ENCODE data around the gene ZBTB43.

DNA sequence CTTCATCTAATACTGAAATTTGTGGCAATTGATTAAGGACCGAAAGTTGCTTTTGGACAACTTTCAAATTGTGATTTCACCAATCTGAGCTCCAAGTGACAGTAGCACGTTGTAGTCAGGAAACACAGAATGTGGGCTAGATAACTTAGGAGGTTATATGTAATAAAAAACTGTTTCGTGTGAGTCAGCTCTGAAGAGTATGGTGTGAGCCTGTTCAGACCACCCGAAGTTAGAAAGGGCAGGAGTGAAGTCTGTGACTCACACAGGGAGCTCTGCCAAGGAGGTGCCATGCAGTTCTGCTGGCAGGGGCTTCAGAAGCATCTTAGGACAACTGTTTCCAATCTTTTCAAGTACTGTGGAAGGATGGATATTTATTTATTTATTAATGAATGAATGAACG is 39.2 kb downstream of the ZBTB43 start:
- TF ChIP-seq, protein P1, sequence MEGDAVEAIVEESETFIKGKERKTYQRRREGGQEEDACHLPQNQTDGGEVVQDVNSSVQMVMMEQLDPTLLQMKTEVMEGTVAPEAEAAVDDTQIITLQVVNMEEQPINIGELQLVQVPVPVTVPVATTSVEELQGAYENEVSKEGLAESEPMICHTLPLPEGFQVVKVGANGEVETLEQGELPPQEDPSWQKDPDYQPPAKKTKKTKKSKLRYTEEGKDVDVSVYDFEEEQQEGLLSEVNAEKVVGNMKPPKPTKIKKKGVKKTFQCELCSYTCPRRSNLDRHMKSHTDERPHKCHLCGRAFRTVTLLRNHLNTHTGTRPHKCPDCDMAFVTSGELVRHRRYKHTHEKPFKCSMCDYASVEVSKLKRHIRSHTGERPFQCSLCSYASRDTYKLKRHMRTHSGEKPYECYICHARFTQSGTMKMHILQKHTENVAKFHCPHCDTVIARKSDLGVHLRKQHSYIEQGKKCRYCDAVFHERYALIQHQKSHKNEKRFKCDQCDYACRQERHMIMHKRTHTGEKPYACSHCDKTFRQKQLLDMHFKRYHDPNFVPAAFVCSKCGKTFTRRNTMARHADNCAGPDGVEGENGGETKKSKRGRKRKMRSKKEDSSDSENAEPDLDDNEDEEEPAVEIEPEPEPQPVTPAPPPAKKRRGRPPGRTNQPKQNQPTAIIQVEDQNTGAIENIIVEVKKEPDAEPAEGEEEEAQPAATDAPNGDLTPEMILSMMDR (IDR thresholded peaks at IDR 0.05 in 8 of 11, conservative IDR thresholded peaks at IDR 0.05 in 3 of 11) = no peak
- TF ChIP-seq POLR2AphosphoS5 (IDR thresholded peaks at IDR 0.05) = no peak
- no peak for TF ChIP-seq POLR2A (IDR thresholded peaks at IDR 0.05)

Data from spleen (tissue), 7 donors.